ENCODE results near the gene TP63. TPM values are rescaled to one million over a fixed set of nuclear protein-coding genes. Genes with fewer than 3 reads are reported as not detected.

TP63 gene
- total RNA-seq, 1 experiment from 2014 or later, result not detected

GRCh38 chr3:189921770-189922169, 290.6 kb downstream of the TP63 start:
- no peak overlapping the region for H3T11ph ChIP-seq (ENCODE audit: low read length)
- no peak overlapping the region for H2BK120ac ChIP-seq (ENCODE audit: low read depth, low read length, poor library complexity, severe bottlenecking)
- no peaks in the 10 kb centered on the region for H3K9me3 ChIP-seq (ENCODE audit: control insufficient read depth, low read depth, low read length)
- H3K79me2 ChIP-seq (ENCODE audit: insufficient read depth, low read length), result no peaks in the 10 kb centered on the region
- H2BK12ac ChIP-seq (ENCODE audit: insufficient read length, low read depth, low read length), result no peak overlapping the region
- no peaks in the 10 kb centered on the region for H3K27me3 ChIP-seq (ENCODE audit: insufficient read depth, low read length)
- no peak overlapping the region for H4K91ac ChIP-seq (ENCODE audit: insufficient read length, low read depth, low read length)
- H3K36me3 Mint-ChIP-seq (ENCODE audit: insufficient read depth in 1 of 3, low read depth in 3 of 3), result 0 out of 7 replicates have a peak, but pooled peaks cover 0 to 2% (median 0%) of the 10 kb centered on the region in 3 experiments
- no peaks in the 10 kb centered on the region for H4K20me1 ChIP-seq (ENCODE audit: control insufficient read depth, insufficient read depth, insufficient read length)
- no peak overlapping the region for H3K23ac ChIP-seq (ENCODE audit: insufficient read length, low read depth, low read length)
- H3K4me1 ChIP-seq (ENCODE audit: insufficient read depth, low read length), result no peaks in the 10 kb centered on the region
- H3K18ac ChIP-seq (ENCODE audit: insufficient read length, low read depth, low read length), result no peak overlapping the region
- H3K4me2 ChIP-seq (ENCODE audit: insufficient read depth, insufficient read length, low read length), result no peak overlapping the region
- peaks cover 0 to 6% of the 10 kb centered on the region in 2 experiments; a peak in 3 of 5 replicates for H3K9me3 Mint-ChIP-seq
- no peak for DNase-seq
- H2AFZ ChIP-seq (ENCODE audit: low read length), result no peak overlapping the region
- no peak overlapping the region for H3K27ac ChIP-seq (ENCODE audit: insufficient read length, low read depth, low read length)
- no peak overlapping the region for H2AK5ac ChIP-seq (ENCODE audit: insufficient read length, low read length)
- no peak overlapping the region for H2BK15ac ChIP-seq (ENCODE audit: low read depth, low read length)
- no peaks in the 10 kb centered on the region for H3K79me1 ChIP-seq (ENCODE audit: insufficient read depth, low read depth, low read length, poor library complexity, severe bottlenecking)
- H3K4me1 Mint-ChIP-seq, result peaks cover 9 to 13% of the 10 kb centered on the region in 2 experiments
- H3K4me3 Mint-ChIP-seq, result no peak overlapping the region
- no peak overlapping the region for H4K5ac ChIP-seq (ENCODE audit: insufficient read length, low read depth, low read length)
- H2BK20ac ChIP-seq (ENCODE audit: low read depth, low read length, poor library complexity, severe bottlenecking), result no peak overlapping the region
- H2BK5ac ChIP-seq (ENCODE audit: insufficient read length, low read length), result no peak overlapping the region
- H3K27ac Mint-ChIP-seq, result no peak overlapping the region
- H3K27me3 Mint-ChIP-seq (ENCODE audit: low read depth), result no peaks in the 10 kb centered on the region
- no peak overlapping the region for H4K8ac ChIP-seq (replicated peaks; ENCODE audit: insufficient read length, low read depth, low read length)
- H3K14ac ChIP-seq (ENCODE audit: insufficient read depth, low read length), result no peak overlapping the region
- no peak overlapping the region for H3K9ac ChIP-seq (ENCODE audit: extremely low read depth, insufficient read length, low read length)
- H3K56ac ChIP-seq (ENCODE audit: insufficient read length, low read depth, low read length), result no peak overlapping the region
- no peak for TF ChIP-seq CTCF (conservative IDR thresholded peaks at IDR 0.05)
- no peaks in the 10 kb centered on the region for H3K23me2 ChIP-seq (ENCODE audit: insufficient read length, low read depth, low read length, poor library complexity, severe bottlenecking)
- H3K4ac ChIP-seq (ENCODE audit: low read depth, low read length), result no peak overlapping the region

All from H9 (cell line).